Adipose tissue (tissue), 3 donors: ENCODE results near the gene CREG1. TPM values are rescaled to one million over a fixed set of nuclear protein-coding genes. Genes with fewer than 3 reads are reported as not detected.

Experiments
- H3K27ac ChIP-seq: one replicate; pipeline ENCODE4 v1.5.1; 2013; ENCODE audit warnings: low read depth, low read length
- WGBS, 3 donors: extraction: QIAGEN DNeasy Blood & Tissue Kit; methylation state at CpG; one replicate each; pipeline ENCODE4 v1.1.7; 2013; 5-methylcytosine and 5-hydroxymethylcytosine counted together
- polyA plus RNA-seq, 3 donors: library from polyadenylated mRNA; stranded (reverse); fragments of 200-250 nt; gene quantifications; one replicate each; pipeline ENCODE4 v1.2.3, GENCODE V29; 2013
- donor health status: healthy with polysubstance abuse.
- donor health status: Bipolar disorder and iron deficiency.
- donor health status: healthy.

Gene CREG1
- polyA plus RNA-seq, 3 donors = 41.7 to 113 (median 92.7) TPM

- H3K27ac ChIP-seq = no peak overlapping the region
- WGBS, 3 donors = 72 to 89% (median 88%) methylated on average over 4 of the region's 4 CpGs
Measured at GRCh38 chr1:167515893-167516321, 37.7 kb downstream of the CREG1 start.

GRCh38 chr1:167515461-167515860 is 38.1 kb downstream of the CREG1 start:
- WGBS, 3 donors = 90 to 92% (median 91%) methylated on average over 3 of the region's 3 CpGs
- no peak overlapping the region for H3K27ac ChIP-seq

GRCh38 chr1:167514288-167514687 is 39.3 kb downstream of the CREG1 start:
- no peak overlapping the region for H3K27ac ChIP-seq
- WGBS, 3 donors = 86 to 94% (median 89%) methylated on average over 9 of the region's 9 CpGs

- 30 to 60% (median 57%) methylated on average over 7 of the region's 7 CpGs for WGBS, 3 donors
- H3K27ac ChIP-seq = no peak overlapping the region
Measured at GRCh38 chr1:167512046-167512654, 41.4 kb downstream of the CREG1 start.

- H3K27ac ChIP-seq = no peak overlapping the region
- WGBS, 3 donors = 87 to 90% (median 88%) methylated on average over 11 of the region's 11 CpGs
Measured at GRCh38 chr1:167511374-167511986, 42.1 kb downstream of the CREG1 start.

- H3K27ac ChIP-seq = no peak overlapping the region
- WGBS, 3 donors = 75 to 90% (median 88%) methylated on average over 4 of the region's 4 CpGs
Measured at GRCh38 chr1:167510881-167511280, 42.7 kb downstream of the CREG1 start.

GRCh38 chr1:167510244-167510643 is 43.3 kb downstream of the CREG1 start:
- no peak overlapping the region for H3K27ac ChIP-seq
- WGBS, 3 donors = 78 to 87% (median 85%) methylated on average over 3 of the region's 3 CpGs

- no peak overlapping the region for H3K27ac ChIP-seq
- WGBS, 3 donors = 75 to 79% (median 79%) methylated on average over 8 of the region's 8 CpGs
Measured at GRCh38 chr1:167509587-167509986, 44.0 kb downstream of the CREG1 start.

GRCh38 chr1:167507719-167508118 is 45.8 kb downstream of the CREG1 start:
- no peak overlapping the region for H3K27ac ChIP-seq
- WGBS, 3 donors = 82 to 90% (median 89%) methylated on average over 3 of the region's 3 CpGs

- 54 to 86% (median 73%) methylated on average over 3 of the region's 3 CpGs for WGBS, 3 donors
- H3K27ac ChIP-seq = no peak overlapping the region
Measured at GRCh38 chr1:167504467-167504827, 49.1 kb downstream of the CREG1 start.

GRCh38 chr1:167503626-167504466 is 49.7 kb downstream of the CREG1 start:
- no peak overlapping the region for H3K27ac ChIP-seq
- 71 to 77% (median 72%) methylated on average over 14 of the region's 14 CpGs for WGBS, 3 donors

- no peak overlapping the region for H3K27ac ChIP-seq
- WGBS, 3 donors = 38 to 48% (median 45%) methylated on average over 4 of the region's 4 CpGs
Measured at GRCh38 chr1:167502719-167503462, 50.7 kb downstream of the CREG1 start.

- WGBS, 3 donors = 78 to 93% (median 84%) methylated on average over 5 of the region's 5 CpGs
- H3K27ac ChIP-seq = no peak overlapping the region
Measured at GRCh38 chr1:167502192-167502551, 51.4 kb downstream of the CREG1 start.

- WGBS, 3 donors = 42 to 67% (median 66%) methylated on average over 10 of the region's 10 CpGs
Measured at GRCh38 chr1:167501515-167502191, 51.9 kb downstream of the CREG1 start.

GRCh38 chr1:167500283-167500860 is 53.2 kb downstream of the CREG1 start:
- WGBS, 3 donors = 85 to 89% (median 86%) methylated on average over 4 of the region's 4 CpGs

More at GRCh38 chr1:167501515-167502191, 51.9 kb downstream of the CREG1 start:
- H3K27ac ChIP-seq = no peak overlapping the region

GRCh38 chr1:167499664-167500101 is 53.9 kb downstream of the CREG1 start:
- no peak overlapping the region for H3K27ac ChIP-seq
- 73 to 76% (median 74%) methylated on average over 3 of the region's 3 CpGs for WGBS, 3 donors

More at GRCh38 chr1:167500283-167500860, 53.2 kb downstream of the CREG1 start:
- H3K27ac ChIP-seq = no peak overlapping the region

GRCh38 chr1:167499106-167499505 is 54.5 kb downstream of the CREG1 start:
- 48 to 56% (median 55%) methylated on average over 4 of the region's 4 CpGs for WGBS, 3 donors

More at GRCh38 chr1:167499106-167499505, 54.5 kb downstream of the CREG1 start:
- no peak overlapping the region for H3K27ac ChIP-seq
